Stimulated activated CD4-positive, alpha-beta T cell treated with anti-CD3 and anti-CD28 coated beads, Interleukin-12 subunit alpha, Interleukin-12 subunit beta, amount 100 ng/mL, for 48 hours (primary cell): ENCODE data around the gene ALG14.

Experiments
- DNase-seq, 3 donors: peaks; one replicate each; pipeline ENCODE4 v3.0.0-alpha.2; 2020; ENCODE audit warnings: low read depth in 2 of 3, low spot score in 1 of 3

ALG14 gene

GRCh38 chr1:94986783-94987182, 86.0 kb downstream of the ALG14 start:
- no peak for DNase-seq

GRCh38 chr1:94983171-94983739, 89.5 kb downstream of the ALG14 start:
- no peak for DNase-seq

- DNase-seq = no peak
These were observed 90.4 kb downstream of the ALG14 start for GRCh38 chr1:94982398-94982797.

GRCh38 chr1:94981575-94981973, 91.2 kb downstream of the ALG14 start:
- no peak for DNase-seq

- DNase-seq = no peak
These were observed 91.9 kb downstream of the ALG14 start for GRCh38 chr1:94980582-94981574.

GRCh38 chr1:94979656-94980581, 92.8 kb downstream of the ALG14 start:
- DNase-seq = no peak

- DNase-seq = no peak
These were observed 93.6 kb downstream of the ALG14 start for GRCh38 chr1:94979131-94979530.

- DNase-seq = no peak
These were observed 94.3 kb downstream of the ALG14 start for GRCh38 chr1:94978401-94978800.

- DNase-seq = no peak
These were observed 95.7 kb downstream of the ALG14 start for GRCh38 chr1:94976971-94977548.

GRCh38 chr1:94974824-94975223, 97.9 kb downstream of the ALG14 start:
- DNase-seq = no peak

- no peak for DNase-seq
These were observed 98.5 kb downstream of the ALG14 start for GRCh38 chr1:94974241-94974640.

GRCh38 chr1:94973309-94973922, 99.3 kb downstream of the ALG14 start:
- DNase-seq = no peak

- DNase-seq = no peak
These were observed 101.2 kb downstream of the ALG14 start for GRCh38 chr1:94971491-94971924.

GRCh38 chr1:94970783-94971182, 102.0 kb downstream of the ALG14 start:
- DNase-seq = no peak

GRCh38 chr1:94969137-94969536, 103.6 kb downstream of the ALG14 start:
- no peak for DNase-seq

GRCh38 chr1:94966033-94966432, 106.7 kb downstream of the ALG14 start:
- DNase-seq = no peak

- no peak for DNase-seq
These were observed 108.9 kb downstream of the ALG14 start for GRCh38 chr1:94963864-94964263.

- DNase-seq = peak; percentile 2 to 16 (median 4)
These were observed 110.1 kb downstream of the ALG14 start for GRCh38 chr1:94962409-94963265.

- no peak for DNase-seq
These were observed 110.8 kb downstream of the ALG14 start for GRCh38 chr1:94961988-94962387.

- DNase-seq = no peak
These were observed 111.2 kb downstream of the ALG14 start for GRCh38 chr1:94961582-94961981.
